ENCODE results near the gene ADAMTS5. TPM values are rescaled to one million over a fixed set of nuclear protein-coding genes. Genes with fewer than 3 reads are reported as not detected.

The ADAMTS5 gene
- total RNA-seq, 3 donors from 2014 or later: 1.1 to 8.7 (median 5.5) TPM

DNA sequence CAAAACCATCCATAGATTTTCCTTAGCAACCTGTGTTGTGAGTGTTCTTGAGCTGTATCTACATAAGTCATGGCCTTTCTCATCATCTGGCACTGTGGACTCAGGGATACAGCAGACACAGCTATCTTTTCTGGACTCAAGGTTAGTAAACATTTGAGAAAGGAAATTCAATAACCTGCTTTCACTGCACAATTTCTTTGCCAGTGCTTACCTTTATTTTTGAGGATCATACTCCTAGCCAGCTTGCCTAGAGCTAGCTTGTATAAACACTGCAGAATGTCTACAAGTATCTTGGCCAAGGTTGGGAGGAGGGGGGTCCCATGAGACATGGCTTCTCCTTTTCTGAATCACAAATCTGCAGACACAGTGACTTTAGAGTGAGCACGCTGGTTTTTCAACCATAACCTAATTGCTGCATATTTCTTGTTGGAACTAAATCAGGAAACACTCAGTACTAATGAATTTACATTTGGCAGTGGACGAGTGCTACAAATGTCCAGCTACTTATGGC lies 27.2 kb downstream of the ADAMTS5 start:
- TF ChIP-seq, protein P1, sequence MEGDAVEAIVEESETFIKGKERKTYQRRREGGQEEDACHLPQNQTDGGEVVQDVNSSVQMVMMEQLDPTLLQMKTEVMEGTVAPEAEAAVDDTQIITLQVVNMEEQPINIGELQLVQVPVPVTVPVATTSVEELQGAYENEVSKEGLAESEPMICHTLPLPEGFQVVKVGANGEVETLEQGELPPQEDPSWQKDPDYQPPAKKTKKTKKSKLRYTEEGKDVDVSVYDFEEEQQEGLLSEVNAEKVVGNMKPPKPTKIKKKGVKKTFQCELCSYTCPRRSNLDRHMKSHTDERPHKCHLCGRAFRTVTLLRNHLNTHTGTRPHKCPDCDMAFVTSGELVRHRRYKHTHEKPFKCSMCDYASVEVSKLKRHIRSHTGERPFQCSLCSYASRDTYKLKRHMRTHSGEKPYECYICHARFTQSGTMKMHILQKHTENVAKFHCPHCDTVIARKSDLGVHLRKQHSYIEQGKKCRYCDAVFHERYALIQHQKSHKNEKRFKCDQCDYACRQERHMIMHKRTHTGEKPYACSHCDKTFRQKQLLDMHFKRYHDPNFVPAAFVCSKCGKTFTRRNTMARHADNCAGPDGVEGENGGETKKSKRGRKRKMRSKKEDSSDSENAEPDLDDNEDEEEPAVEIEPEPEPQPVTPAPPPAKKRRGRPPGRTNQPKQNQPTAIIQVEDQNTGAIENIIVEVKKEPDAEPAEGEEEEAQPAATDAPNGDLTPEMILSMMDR (IDR thresholded peaks at IDR 0.05): no peak
- H3K4me3 ChIP-seq: no peak overlapping the region
- H3K36me3 ChIP-seq (ENCODE audit: low read depth): no peaks in the 10 kb centered on the region
- DNase-seq (no peak), ATAC-seq (no peak)
- intact Hi-C loops (cut with DNase I, micrococcal nuclease): no loop called here
- no peaks in the 10 kb centered on the region for H3K4me1 ChIP-seq (ENCODE audit: low read depth)
- no peaks in the 10 kb centered on the region for H3K9me3 ChIP-seq

DNA sequence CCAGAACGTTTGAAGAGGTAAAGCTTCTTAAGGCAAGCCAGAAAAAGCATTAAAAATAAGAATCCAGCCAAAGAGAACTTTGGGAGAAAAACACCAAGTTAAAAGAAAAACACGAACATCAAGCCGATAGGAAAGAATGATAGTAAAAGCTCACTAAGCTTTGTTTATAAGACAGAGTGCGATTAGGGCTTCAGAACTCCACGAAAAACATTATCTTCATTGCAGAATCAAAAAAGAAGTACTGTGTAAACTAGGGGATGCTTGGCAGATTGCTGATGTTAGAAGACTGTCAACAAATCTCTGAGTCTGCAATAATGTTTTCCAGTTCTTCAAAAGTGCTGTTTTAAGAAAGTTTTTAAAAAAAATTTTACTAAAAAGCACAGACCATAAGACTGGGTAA lies 30.2 kb downstream of the ADAMTS5 start:
- no peak for DNase-seq
- intact Hi-C loops (cut with DNase I, micrococcal nuclease): no loop called here
- no peaks in the 10 kb centered on the region for H3K4me1 ChIP-seq (ENCODE audit: low read depth)
- no peak for ATAC-seq
- TF ChIP-seq, protein P1 (IDR thresholded peaks at IDR 0.05): no peak
- H3K9me3 ChIP-seq: no peaks in the 10 kb centered on the region
- no peaks in the 10 kb centered on the region for H3K36me3 ChIP-seq (ENCODE audit: low read depth)
- no peak overlapping the region for H3K4me3 ChIP-seq

DNA sequence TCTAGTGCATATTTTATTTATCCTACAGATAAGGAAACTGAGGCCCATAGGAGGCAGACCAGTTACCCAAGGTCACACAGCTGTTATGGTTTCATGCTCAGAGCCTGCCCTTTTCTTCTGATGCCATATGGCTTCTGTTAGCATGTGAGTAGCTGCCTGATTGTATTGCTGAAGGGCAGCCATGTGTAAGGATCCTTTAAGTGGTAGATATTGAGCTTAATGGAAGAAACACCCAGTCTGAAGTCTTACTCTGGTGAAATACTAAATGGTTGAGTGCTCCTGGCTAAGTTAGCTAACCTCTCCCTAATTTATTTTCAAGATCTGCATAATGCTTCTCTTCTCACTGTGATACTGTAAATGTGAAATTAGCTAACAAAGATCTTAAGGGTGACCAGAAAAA lies 30.9 kb downstream of the ADAMTS5 start:
- TF ChIP-seq, protein P1 (IDR thresholded peaks at IDR 0.05): no peak
- no peak for DNase-seq
- intact Hi-C loops (cut with DNase I, micrococcal nuclease): no loop called here
- Histone ChIP-seq H3K4me1 (ENCODE audit: low read depth) (no peaks in the 10 kb centered on the region), H3K4me3 (no peak overlapping the region), H3K9me3 (no peaks in the 10 kb centered on the region), H3K36me3 (ENCODE audit: low read depth) (no peaks in the 10 kb centered on the region)
- ATAC-seq: no peak

DNA sequence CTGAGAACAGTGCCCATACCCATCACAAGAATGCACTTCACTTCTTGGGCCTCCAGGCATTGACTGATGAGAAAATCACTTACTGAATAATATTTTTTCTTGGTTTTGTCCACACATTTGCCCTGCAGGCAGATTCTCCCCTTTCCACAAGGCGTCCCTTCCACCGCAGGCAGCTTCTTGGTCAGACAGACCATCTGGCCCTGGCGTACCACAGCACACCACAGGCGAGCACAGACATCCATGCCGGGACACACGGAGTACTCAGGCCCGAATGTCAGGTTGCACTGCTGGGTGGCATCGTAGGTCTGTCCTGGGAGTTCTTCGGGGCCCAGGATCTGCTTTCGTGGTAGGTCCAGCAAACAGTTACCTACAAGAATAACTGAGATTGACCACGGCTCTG lies 32.5 kb downstream of the ADAMTS5 start:
- Histone ChIP-seq H3K4me1 (ENCODE audit: low read depth) (no peaks in the 10 kb centered on the region), H3K9me3 (no peaks in the 10 kb centered on the region), H3K36me3 (ENCODE audit: low read depth) (no peaks in the 10 kb centered on the region), H3K4me3 (no peak overlapping the region)
- no peak for ATAC-seq
- TF ChIP-seq, protein P1 (IDR thresholded peaks at IDR 0.05): no peak
- intact Hi-C loops (cut with DNase I, micrococcal nuclease): no loop called here
- DNase-seq: peak in 1 of 3 donors; percentile 34

DNA sequence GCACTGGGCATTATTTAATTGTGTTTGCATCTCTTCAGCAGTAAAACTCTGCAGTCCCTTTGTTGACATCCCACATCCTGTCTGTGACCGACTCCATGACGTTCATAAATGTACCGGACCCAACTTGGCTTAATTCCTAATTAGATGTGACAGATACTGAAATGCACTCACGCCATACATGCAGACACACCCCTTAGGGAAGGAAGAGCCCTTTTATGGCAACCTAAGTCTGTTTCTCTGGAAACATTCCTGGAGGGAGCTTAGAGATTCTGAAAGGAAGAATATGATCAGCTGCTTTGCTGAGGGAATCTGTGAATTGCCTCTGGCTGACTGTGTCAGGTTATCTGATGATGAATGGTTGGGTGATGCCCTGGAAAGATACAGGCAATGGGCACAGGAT lies 33.4 kb downstream of the ADAMTS5 start:
- intact Hi-C loops (cut with DNase I, micrococcal nuclease): no loop called here
- Histone ChIP-seq H3K36me3 (ENCODE audit: low read depth) (no peaks in the 10 kb centered on the region), H3K9me3 (no peaks in the 10 kb centered on the region), H3K4me1 (ENCODE audit: low read depth) (no peaks in the 10 kb centered on the region), H3K4me3 (no peak overlapping the region)
- DNase-seq (no peak), ATAC-seq (no peak)
- TF ChIP-seq, protein P1 (IDR thresholded peaks at IDR 0.05): no peak

DNA sequence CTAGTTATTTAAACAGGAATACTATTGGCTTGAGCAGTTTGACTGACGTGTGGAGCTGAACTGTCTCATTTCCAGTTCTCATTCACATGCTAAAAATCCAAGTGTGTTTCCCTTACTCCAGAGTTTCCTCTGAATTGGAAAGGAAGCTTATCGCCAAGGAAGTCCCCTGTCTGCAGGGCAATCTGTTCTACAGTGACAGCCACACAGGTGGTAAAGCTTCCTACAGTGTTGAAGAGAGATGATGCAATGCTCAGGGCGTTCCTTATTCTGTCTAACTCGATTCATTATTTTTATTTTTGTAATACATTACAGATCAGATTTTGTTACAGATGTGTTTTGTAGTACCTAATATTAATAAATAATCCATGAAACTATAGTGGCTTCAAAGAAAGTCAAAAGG lies 41.3 kb downstream of the ADAMTS5 start:
- no peak for DNase-seq
- no peaks in the 10 kb centered on the region for H3K9me3 ChIP-seq
- H3K4me3 ChIP-seq: no peak overlapping the region
- no peaks in the 10 kb centered on the region for H3K36me3 ChIP-seq (ENCODE audit: low read depth)
- TF ChIP-seq, protein P1 (IDR thresholded peaks at IDR 0.05): no peak
- H3K4me1 ChIP-seq (ENCODE audit: low read depth): no peaks in the 10 kb centered on the region
- intact Hi-C loops (cut with DNase I, micrococcal nuclease): no loop called here
- no peak for ATAC-seq

Measured in mucosa of descending colon (tissue), 3 donors.